Motor neuron (in vitro differentiated cells): Measurements from ENCODE around the gene MYO18A. TPM values are rescaled to one million over a fixed set of nuclear protein-coding genes. Genes with fewer than 3 reads are reported as not detected.
A peak's percentile ranks its signal among the peaks of the same experiment; 100 is the strongest.
"Not testable (repeated sequence)": the region's sequence is repeated elsewhere in the genome, so short reads cannot be mapped to it uniquely, and the experiment has no call there.

ENCODE experiments used
- ATAC-seq, 8 experiments: fragments of 200-7000 bp; cut with Tn5 transposase; replicated peaks in 6 of 8; 2 replicates each; pipeline ENCODE4 v1.8.0; 2021; ENCODE audit warnings: mild to moderate bottlenecking in 8 of 8, moderate library complexity in 8 of 8
- H3K27ac ChIP-seq, 2 donors: fragments of 250-450 bp; sonication (Bioruptor Pico); 2 replicates each; pipeline ENCODE4 v1.9.0; 2021; ENCODE audit warnings: antibody characterized with exemption in 2 of 2, mild to moderate bottlenecking in 2 of 2, moderate library complexity in 1 of 2
- H3K4me1 ChIP-seq, 2 donors: fragments of 250-450 bp; sonication (Bioruptor Pico); replicated peaks in 1 of 2; 2 replicates each; pipeline ENCODE4 v1.6.1; 2021; ENCODE audit warnings: antibody characterized with exemption in 2 of 2, mild to moderate bottlenecking in 2 of 2, moderate library complexity in 1 of 2
- H3K4me3 ChIP-seq, 5 donors: fragments of 250-450 bp; sonication (Bioruptor Pico); 2 replicates each; pipeline ENCODE4 v1.9.0; 2021; ENCODE audit warnings: antibody characterized with exemption in 5 of 5, mild to moderate bottlenecking in 5 of 5, moderate library complexity in 4 of 5
- WGBS, 10 experiments: fragments of 450-650 bp; shearing (Covaris generic); methylation state at CpG; one replicate each; pipeline ENCODE4 v1.0.0; 2022; 5-methylcytosine and 5-hydroxymethylcytosine counted together
- in situ Hi-C, 9 experiments: fragments of 400-800 bp; cut with MboI; loops; one replicate each; pipeline ENCODE4 v1.15.0; 2021; ENCODE audit warnings: low sequenced_read_pairs in 9 of 9, low pct_unique_long_range_greater_than_20kb in 2 of 9; ENCODE audit not compliant: unreplicated experiment in 9 of 9
- total RNA-seq, 8 experiments: library from RNA; unstranded; fragments of 300-600 nt; gene quantifications; 2 replicates each; pipeline versions ENCODE4 v1.2.3 to v1.2.4, GENCODE V29; 2022

Gene MYO18A
- total RNA-seq, 8 experiments from 2014 or later: 25.9 to 233 (median 31.1) TPM

DNA sequence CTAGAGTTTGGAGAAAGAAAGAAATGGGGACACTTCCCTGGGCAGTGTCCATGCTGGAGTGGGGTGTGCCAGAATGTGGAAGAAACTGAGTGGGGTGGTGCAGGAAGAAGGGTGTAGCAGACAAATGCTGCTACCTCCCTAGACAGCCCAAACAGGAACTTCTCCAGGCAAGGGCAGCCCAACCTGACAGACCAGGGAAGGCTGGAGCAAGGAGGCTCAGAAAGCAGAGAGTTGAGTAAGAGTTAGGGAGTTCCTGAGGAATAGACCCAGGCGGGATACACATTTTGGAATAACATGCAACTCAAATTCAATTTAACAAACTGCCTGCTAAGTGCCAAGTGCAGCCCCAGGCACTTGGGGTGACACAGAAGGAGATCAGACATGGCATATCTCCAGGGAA, 1.0 kb upstream of the MYO18A start:
- Histone ChIP-seq H3K4me1 (peaks cover 19 to 22% of the 10 kb centered on the region in 2 donors), H3K27ac (no peak overlapping the region), H3K4me3 (no peak overlapping the region)
- peak in 1 of 8 experiments; percentile 4 for ATAC-seq
- WGBS, 10 experiments: 0 to 100% (median 67%) methylated on average over 1 of the region's 1 CpG; no CpG with 5 or more reads in 5 of the 10 experiments
- in situ Hi-C loops: no loop called here

DNA sequence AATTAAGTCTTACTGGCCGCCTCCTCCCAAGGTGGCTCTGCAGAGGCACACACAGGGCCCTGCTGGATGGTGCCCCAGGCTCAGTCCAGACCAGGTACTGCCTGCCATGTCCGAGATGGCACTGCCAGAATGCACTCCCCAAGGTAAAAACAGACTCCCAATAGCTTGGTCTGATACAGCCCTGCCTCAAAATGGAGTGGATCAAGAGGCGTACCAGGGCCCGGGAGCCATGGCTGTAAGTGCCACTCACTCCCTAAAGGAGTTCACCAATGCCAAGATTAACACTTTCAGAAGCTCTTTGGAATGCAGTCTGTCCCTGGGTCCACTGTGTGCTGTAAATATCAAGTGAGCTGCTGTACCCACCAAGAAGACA, 576 bp upstream of the MYO18A start:
- peaks cover 21 to 24% of the 10 kb centered on the region in 2 donors for H3K4me1 ChIP-seq
- no peak for ATAC-seq
- in situ Hi-C loops: no loop called here
- 29 to 100% (median 76%) methylated on average over 1 to 3 of the region's 4 CpGs; no CpG with 5 or more reads in 4 of the 10 experiments for WGBS, 10 experiments
- H3K4me3 ChIP-seq: peak overlapping the region; percentile 53 to 77 (median 67)
- peak overlapping the region; percentile 76 to 77 for H3K27ac ChIP-seq

DNA sequence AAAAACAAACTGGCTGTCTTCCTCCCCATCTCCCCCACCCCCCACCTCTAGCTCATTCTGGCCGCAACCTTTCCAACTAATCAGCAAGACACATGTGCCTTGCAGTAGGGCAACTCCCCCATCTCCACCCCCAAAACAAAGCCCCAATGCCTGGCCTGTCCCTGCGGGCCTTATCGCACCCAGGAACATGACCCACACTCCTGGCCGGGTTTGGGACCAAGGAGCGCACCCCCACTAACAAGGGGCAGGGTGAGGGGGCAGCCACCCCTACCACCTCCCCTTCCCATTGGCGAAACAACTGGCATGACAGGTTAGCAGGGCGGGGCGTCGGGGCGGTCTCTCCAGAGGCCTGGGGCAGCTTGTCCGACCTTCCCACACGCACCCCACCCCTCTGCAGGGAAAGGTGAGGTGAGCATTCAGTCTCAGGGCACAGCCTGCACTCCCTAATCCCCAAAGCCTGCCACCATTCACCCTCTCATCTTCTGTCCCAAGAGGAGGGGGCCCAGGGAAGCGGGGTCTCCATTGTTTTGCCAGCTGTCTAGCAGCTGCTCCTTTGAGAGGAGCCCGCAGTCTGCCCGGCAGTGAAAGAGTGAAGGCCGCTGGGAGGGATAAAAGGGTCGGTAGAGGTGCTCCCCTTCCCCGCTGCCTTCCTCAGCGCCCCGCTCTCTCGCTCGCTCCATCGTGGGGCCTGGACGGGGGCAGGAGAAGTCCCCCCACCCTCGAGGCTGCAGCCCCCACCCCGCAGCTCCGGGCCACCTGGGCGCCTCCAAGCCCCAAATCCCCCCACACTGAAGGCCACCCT, 765 bp downstream of the MYO18A start:
- peaks cover 21 to 24% of the 10 kb centered on the region in 2 donors for H3K4me1 ChIP-seq
- 0% methylated on average over 1 to 2 of the region's 28 CpGs; no CpG with 5 or more reads in 8 of the 10 experiments for WGBS, 10 experiments
- H3K4me3 ChIP-seq: peak overlapping the region; percentile 53 to 77 (median 67)
- peak overlapping the region; percentile 76 to 77 for H3K27ac ChIP-seq
- in situ Hi-C loops: no loop called here
- ATAC-seq: peak; percentile 24 to 64 (median 42)

DNA sequence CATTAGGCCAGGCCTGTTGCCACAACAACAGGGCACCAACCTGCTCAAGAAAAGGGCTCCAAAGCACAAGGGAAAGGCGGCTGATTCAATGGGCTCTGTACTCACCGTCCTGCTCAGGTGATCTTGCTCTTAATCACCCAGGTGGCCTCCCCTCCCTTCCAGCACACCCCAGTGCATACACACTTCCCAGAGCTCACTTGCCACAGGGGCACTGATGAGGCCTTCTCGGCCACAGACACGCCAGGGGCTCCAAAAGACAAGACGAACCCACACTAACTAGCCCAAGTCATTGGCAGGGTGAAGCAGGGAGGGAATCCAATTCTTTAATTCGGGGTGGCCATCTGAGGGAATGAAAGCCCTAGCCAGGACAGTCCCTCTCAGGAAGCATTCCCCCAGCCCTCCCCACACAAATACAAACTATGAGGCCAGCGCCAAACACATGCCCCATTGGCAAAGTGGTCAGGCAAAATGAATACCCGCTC, 1.4 kb downstream of the MYO18A start:
- no peak overlapping the region for H3K27ac ChIP-seq
- in situ Hi-C loops: no loop called here
- peaks cover 21 to 24% of the 10 kb centered on the region in 2 donors for H3K4me1 ChIP-seq
- peak overlapping the region; percentile 53 to 77 (median 67) for H3K4me3 ChIP-seq
- peak in 1 of 8 experiments; percentile 0 for ATAC-seq
- WGBS, 10 experiments: 20 to 80% (median 55%) methylated on average over 1 to 2 of the region's 8 CpGs; no CpG with 5 or more reads in 6 of the 10 experiments

DNA sequence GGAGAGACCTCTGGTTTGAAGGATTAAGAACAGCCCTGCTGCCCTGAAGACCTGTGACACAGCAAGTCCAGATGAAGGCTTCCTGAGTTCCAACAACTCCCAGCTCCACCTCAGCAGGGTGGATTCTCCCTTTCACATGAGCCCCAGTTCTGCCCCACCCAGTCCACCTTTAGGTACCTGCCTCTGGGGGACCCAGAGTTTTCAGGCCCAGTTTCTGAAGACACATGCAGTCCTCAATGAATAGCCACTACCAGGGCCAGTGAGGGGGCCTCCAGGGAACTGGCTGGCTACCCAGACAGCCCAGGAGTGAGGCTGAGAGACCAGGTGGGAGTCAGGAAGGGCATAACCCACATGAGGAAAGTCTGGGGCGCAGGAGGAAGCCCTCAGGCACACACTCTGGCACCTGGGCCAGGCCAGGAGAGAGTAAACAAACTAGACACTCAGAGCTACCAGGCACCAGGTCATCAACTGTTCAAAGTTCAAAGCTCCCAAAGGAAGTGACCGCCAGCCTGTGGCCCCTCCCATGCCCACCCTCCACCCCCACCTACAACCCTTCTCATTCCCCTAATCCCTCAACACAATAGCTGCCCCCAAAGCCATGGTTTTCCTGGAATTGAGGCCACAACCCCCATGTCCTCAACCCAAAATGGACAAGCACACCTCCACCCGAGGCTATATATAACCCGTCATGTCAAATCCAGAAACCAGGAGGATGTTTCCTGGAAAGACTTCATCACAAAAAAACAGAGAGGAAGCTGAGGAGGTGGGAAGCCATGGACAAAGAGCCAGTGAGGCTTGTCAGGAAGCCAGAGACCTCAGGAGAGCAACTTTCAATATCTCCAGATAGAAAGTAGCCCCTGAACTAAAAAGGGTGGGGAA, 2.1 kb downstream of the MYO18A start:
- WGBS, 10 experiments: 0 to 100% (median 58%) methylated on average over 1 to 2 of the region's 4 CpGs; no CpG with 5 or more reads in 6 of the 10 experiments
- peaks cover 21 to 24% of the 10 kb centered on the region in 2 donors for H3K4me1 ChIP-seq
- no peak overlapping the region for H3K27ac ChIP-seq
- H3K4me3 ChIP-seq: peak overlapping the region in 4 of 5 donors; percentile 59 to 77 (median 70)
- in situ Hi-C loops: no loop called here
- ATAC-seq: peak in 2 of 8 experiments; percentile 0 to 2

DNA sequence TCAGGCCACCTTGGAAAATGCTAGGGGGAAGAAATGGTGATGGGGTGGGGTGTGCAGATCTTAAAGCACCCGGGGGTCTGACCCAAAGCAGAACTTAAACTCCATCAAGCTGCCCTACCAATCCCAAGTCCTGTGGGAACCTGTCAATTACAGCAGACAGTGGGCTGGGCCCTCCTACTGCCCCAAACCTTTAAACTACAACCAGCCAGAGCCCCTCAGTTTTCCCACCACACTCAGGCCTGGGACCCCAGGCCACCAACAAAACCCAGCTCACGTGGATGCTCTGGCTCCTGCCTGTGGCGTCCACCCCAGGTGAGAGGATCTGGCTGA, 2.7 kb downstream of the MYO18A start:
- WGBS, 10 experiments: 75 to 90% (median 80%) methylated on average over 2 of the region's 3 CpGs; no CpG with 5 or more reads in 6 of the 10 experiments
- in situ Hi-C loops: no loop called here
- no peak overlapping the region for H3K4me3 ChIP-seq

DNA sequence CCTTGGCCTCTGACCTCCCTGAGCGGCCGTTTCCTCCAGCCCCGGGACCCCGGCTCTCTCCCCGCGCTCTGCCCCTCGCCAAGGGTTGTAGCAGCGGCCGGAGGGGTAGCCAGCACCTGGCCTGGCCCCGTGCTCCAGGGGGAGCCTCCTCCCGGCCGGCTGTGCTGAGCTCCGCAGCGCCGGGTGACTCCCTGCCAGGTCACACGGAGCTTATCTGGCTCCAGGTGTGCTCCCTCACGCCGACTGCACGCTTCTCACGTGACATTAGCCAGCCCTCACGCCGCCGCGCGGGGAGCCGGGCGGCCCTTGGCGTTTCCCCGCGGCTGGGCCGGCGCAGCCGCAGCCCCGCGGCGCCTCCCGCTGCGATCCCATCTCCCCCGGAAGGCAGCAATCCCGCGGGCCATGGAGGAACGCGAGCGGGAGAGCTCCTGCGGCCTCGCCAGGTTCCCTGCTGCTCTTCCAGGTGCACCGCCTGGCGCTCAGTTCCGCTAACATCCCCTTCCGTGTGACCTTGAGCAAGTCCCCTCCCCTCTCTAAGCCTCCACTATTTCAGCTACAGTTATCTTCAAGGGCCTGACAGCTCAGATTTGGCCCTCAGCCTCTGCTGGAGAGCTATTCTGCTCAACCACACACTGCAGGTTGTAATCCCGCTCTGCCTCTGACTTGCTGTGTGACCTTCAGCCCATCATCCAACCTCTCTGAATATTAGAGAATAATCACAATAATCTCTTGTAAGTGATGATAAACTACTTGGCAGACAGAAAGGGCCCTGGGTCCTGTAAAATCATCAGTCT, 3.4 kb downstream of the MYO18A start:
- Histone ChIP-seq H3K4me3 (peak overlapping the region; percentile 19 to 27 (median 24)), H3K27ac (peak overlapping the region in 1 of 2 donors; percentile 8), H3K4me1 (peaks cover 21 to 24% of the 10 kb centered on the region in 2 donors)
- WGBS, 10 experiments: 4 to 28% (median 9%) methylated on average over 1 to 16 of the region's 51 CpGs; no CpG with 5 or more reads in 4 of the 10 experiments
- in situ Hi-C loops: no loop called here
- peak in 7 of 8 experiments; percentile 1 to 29 (median 20) for ATAC-seq

More for the DNA sequence above, 2.7 kb downstream of the MYO18A start:
- peaks cover 21 to 24% of the 10 kb centered on the region in 2 donors for H3K4me1 ChIP-seq
- ATAC-seq: no peak
- no peak overlapping the region for H3K27ac ChIP-seq

DNA sequence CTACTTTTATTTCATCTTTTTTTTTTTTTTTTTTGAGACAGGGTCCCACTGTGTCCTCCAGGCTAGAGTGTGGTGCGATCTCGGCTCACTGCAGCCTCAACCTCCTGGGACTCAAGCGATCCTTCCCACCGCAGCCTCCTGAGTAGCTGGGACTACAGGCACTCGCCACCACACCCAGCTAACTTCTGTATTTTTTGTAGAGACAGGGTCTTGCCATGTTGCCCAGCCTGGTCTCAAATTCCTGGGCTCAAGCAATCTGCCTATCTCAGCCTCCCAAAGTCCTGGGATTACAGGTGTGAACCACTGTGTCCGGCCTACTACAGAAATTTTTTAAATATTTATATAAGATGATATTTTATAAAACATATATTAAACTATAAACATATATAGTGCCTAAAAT, 4.8 kb downstream of the MYO18A start:
- 86 to 100% (median 100%) methylated on average over 1 to 4 of the region's 6 CpGs; no CpG with 5 or more reads in 3 of the 10 experiments for WGBS, 10 experiments

DNA sequence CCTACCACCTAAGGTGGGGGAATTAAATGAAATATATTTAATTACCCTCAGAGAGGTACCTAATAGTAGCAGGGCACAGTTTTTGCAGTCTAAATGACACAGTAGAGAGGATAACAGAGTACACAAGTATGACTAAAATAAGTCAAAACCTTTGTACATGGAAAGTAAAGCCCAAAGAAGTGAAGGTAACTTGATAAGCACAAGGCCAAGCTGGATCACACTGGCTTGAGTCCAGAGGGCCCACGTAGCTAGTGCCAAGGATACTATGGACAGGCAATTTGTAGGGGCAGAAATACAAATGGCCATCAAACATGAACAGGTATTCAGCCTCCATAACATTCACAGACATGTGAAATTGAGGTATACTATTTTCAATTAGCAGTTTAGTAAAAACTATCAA, 7.6 kb downstream of the MYO18A start:
- Histone ChIP-seq H3K4me1 (peaks cover 8 to 9% of the 10 kb centered on the region in 2 donors), H3K27ac (no peak overlapping the region), H3K4me3 (no peak overlapping the region)
- WGBS, 10 experiments: 71 to 100% (median 100%) methylated on average over 1 of the region's 1 CpG; no CpG with 5 or more reads in 5 of the 10 experiments
- in situ Hi-C loops: no loop called here
- no peak for ATAC-seq

More for the DNA sequence above, 4.8 kb downstream of the MYO18A start:
- no peak for ATAC-seq
- no peak overlapping the region for H3K4me3 ChIP-seq
- H3K27ac ChIP-seq: no peak overlapping the region
- in situ Hi-C loops: no loop called here
- peaks cover 19% of the 10 kb centered on the region in 2 donors for H3K4me1 ChIP-seq

DNA sequence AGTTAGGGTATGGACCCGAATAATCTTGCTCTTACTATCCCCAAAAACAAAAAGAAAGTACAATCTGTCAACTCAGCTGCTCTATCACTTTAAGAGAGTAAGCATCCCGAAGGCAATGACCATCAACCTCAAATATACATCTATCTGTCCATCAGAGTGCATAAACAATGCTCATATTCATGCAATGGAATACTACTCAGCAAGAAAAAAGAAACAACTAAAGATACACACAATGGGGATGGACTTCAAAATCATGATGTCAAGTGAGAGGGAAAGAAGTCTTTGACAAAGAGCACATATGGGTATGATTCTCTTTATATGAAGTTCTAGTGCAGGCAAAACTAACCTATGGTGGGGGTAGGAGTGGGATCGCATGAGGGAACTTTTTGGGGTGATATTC, 9.5 kb downstream of the MYO18A start:
- no peak for ATAC-seq
- Histone ChIP-seq H3K4me3 (no peak overlapping the region), H3K4me1 (no peaks in the 10 kb centered on the region), H3K27ac (no peak overlapping the region)
- WGBS, 10 experiments: 77 to 100% (median 83%) methylated on average over 1 to 3 of the region's 3 CpGs; no CpG with 5 or more reads in 1 of the 10 experiments
- in situ Hi-C loops: no loop called here

DNA sequence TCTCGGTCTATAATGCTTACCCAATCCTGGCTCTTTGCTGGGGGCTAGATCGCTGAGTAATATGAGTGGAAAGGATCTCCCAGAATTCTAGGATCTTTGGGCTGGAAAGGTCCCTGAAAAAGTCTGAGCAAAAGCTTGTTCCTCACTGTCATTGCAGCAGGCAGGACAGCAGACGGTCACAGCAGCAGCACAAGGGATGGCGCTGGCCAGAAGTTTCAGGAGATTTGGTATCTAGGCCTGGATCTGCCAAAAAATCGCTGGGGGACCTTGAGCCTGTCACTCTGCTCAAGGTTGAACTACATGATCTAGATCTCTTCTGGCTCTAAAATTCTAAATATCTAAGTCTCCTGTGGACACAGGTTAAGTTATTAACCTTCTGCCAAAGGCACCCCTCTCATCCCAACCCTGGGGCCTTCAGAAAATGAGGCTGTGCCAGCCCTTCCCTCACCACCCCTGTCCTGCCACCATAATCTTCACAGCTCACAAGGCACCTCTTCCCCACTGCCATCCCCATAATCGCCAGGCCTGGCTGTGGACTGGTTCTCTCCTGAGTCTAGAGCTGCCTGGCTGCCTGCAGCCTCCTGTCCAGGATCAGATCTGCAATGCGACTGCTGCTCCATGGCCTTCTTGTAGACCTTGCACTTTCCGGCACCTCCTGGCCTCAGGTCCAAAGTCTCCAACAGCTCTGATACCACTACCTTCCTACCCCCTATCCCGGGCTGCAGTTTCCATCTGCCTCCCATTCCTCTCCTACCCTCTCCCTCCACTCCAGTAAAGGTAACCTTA, 10.2 kb downstream of the MYO18A start:
- 77 to 100% (median 93%) methylated on average over 1 to 7 of the region's 9 CpGs; no CpG with 5 or more reads in 1 of the 10 experiments for WGBS, 10 experiments
- in situ Hi-C loops: no loop called here
- ATAC-seq: no peak
- no peak overlapping the region for H3K27ac ChIP-seq
- no peaks in the 10 kb centered on the region for H3K4me1 ChIP-seq
- H3K4me3 ChIP-seq: no peak overlapping the region

DNA sequence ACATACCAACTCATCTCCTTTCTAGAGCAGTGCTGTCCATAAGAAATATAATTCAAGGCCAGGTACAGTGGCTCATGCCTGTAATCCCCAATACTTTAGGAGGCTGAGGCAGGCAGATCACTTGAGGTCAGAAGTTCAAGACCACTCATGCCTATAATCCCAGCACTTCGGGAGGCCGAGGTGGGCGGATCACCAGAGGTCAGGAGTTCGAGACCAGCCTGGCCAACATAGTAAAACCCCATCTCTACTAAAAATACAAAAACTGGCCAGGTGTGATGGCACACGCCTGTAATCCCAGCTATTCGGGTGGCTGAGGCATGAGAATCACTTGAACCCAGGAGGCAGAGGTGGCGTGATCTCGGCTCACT, 11.5 kb downstream of the MYO18A start:
- in situ Hi-C loops, ATAC-seq, H3K27ac ChIP-seq, H3K4me3 ChIP-seq, H3K4me1 ChIP-seq: not testable (repeated sequence)
- WGBS, 10 experiments: 85 to 100% (median 95%) methylated on average over 1 to 4 of the region's 8 CpGs; no CpG with 5 or more reads in 7 of the 10 experiments
